Measurements from ENCODE around the gene EN2.

The EN2 gene

DNA sequence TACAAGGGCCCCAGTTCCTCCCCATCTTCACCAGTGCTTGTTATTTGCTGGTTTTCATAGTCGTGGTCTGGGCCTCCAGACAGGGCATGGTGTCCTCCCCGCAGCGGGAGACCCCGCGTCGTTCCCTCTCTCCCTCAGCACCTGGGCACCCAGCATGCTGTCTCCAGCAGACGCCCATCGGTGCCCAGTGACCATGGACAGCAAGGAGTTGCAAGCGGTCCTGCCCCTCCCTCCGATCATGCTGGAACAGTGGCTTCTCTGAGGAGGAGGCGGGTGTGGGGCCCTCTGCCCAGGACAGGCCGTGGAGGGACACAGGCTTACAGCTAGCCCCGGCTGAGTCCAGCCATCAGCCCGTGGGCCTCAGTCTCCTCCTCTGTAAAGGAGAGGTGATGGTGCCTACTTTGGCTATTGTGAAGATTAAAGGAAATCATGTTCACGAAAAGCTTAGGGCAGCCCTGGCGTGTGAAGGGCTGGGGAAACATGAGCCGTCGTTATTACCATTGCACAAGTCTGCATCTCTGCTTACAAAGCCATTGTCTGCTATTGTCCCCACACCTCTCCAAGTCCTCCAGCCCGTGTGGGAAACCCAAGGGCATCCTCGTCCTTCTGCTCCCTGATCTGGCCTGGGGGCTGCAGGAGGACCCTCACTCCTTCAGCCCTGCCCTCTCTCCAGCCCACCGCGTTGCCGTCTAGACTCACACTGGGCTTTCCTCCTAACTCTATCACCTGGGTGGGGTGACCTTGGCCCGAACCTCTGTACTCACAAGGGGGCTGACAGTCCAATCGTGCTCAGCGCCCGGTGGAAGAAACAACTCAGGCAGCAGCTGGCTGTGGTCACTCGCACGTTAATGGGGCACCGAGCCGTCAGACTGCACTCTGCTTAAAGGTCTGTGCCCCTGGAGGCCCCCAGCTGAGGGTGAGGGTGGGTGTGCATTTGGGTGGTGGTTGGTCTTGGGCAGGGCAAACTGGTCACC is 29.9 kb downstream of the EN2 start:
- DNase-seq (no peak), ATAC-seq (ENCODE audit: insufficient read depth, low read depth) (no peak)
- H3K4me3 ChIP-seq (ENCODE audit: low read depth in 1 of 2, low read length in 2 of 2) = no peak overlapping the region
- H3K9ac ChIP-seq (ENCODE audit: low read depth, low read length) = no peak overlapping the region
- H4K20me1 ChIP-seq (ENCODE audit: insufficient read depth, low read length) = 0 out of 2 replicates have a peak, but pooled peaks cover 2% of the 10 kb centered on the region
- H3K4me1 ChIP-seq (ENCODE audit: insufficient read depth, low read length) = no peaks in the 10 kb centered on the region
- TF ChIP-seq, protein P1, sequence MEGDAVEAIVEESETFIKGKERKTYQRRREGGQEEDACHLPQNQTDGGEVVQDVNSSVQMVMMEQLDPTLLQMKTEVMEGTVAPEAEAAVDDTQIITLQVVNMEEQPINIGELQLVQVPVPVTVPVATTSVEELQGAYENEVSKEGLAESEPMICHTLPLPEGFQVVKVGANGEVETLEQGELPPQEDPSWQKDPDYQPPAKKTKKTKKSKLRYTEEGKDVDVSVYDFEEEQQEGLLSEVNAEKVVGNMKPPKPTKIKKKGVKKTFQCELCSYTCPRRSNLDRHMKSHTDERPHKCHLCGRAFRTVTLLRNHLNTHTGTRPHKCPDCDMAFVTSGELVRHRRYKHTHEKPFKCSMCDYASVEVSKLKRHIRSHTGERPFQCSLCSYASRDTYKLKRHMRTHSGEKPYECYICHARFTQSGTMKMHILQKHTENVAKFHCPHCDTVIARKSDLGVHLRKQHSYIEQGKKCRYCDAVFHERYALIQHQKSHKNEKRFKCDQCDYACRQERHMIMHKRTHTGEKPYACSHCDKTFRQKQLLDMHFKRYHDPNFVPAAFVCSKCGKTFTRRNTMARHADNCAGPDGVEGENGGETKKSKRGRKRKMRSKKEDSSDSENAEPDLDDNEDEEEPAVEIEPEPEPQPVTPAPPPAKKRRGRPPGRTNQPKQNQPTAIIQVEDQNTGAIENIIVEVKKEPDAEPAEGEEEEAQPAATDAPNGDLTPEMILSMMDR (IDR thresholded peaks at IDR 0.05; ENCODE audit: borderline replicate concordance, extremely low read depth, low read length, poor library complexity, severe bottlenecking) = no peak
- TF ChIP-seq EZH2 (IDR thresholded peaks at IDR 0.05; ENCODE audit: borderline replicate concordance, low read depth, low read length, severe bottlenecking) = no peak
- H3K36me3 ChIP-seq (ENCODE audit: insufficient read depth, low read length) = no peaks in the 10 kb centered on the region
- H2AFZ ChIP-seq (ENCODE audit: low read depth, low read length) = no peak overlapping the region
- no peaks in the 10 kb centered on the region for H3K9me3 ChIP-seq (ENCODE audit: insufficient read depth, low read length, severe bottlenecking)
- no peak overlapping the region for H3K27ac ChIP-seq (ENCODE audit: low read length)
- H3K79me2 ChIP-seq (ENCODE audit: insufficient read depth, low read length) = no peaks in the 10 kb centered on the region
- H3K4me2 ChIP-seq (ENCODE audit: insufficient read depth, low read length) = no peak overlapping the region
- H3K27me3 ChIP-seq (ENCODE audit: insufficient read depth, low read length, poor library complexity) = peaks cover 3% of the 10 kb centered on the region

DNA sequence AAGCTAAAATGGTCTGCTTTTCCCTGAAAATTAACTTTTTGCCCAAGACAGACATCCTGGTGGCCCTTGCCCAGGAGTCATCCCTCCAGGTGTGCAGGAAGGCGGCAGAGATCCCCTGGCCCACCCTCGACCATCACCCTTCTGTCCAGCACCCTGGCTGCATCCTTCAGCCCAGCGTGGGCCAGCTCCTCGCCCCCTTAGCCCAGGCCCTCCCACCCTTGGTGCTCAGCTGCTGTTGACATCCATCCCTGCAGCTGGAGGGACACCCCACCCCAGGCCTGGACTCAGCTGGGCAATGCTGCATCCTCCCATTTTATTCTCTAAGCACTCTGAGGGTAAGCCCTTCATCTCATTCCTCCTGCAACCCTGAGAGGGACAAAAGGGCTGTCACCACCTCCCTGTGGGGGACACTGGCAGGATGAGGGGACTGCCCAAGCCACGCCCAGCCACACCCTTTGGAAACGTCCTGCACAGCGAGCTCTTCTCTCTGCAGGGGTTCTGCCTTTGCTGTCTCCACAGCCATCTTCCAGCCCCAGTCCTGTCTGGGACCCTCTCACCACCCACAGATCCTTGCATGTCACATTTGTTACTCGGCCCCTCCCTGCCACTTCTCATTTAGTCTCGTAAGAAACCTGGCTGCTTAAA is 30.7 kb downstream of the EN2 start:
- H4K20me1 ChIP-seq (ENCODE audit: insufficient read depth, low read length) = 0 out of 2 replicates have a peak, but pooled peaks cover 2% of the 10 kb centered on the region
- peaks cover 3% of the 10 kb centered on the region for H3K27me3 ChIP-seq (ENCODE audit: insufficient read depth, low read length, poor library complexity)
- no peaks in the 10 kb centered on the region for H3K9me3 ChIP-seq (ENCODE audit: insufficient read depth, low read length, severe bottlenecking)
- H3K9ac ChIP-seq (ENCODE audit: low read depth, low read length) = no peak overlapping the region
- no peaks in the 10 kb centered on the region for H3K36me3 ChIP-seq (ENCODE audit: insufficient read depth, low read length)
- H3K79me2 ChIP-seq (ENCODE audit: insufficient read depth, low read length) = no peaks in the 10 kb centered on the region
- no peak overlapping the region for H2AFZ ChIP-seq (ENCODE audit: low read depth, low read length)
- no peak overlapping the region for H3K4me3 ChIP-seq (ENCODE audit: low read depth in 1 of 2, low read length in 2 of 2)
- H3K4me2 ChIP-seq (ENCODE audit: insufficient read depth, low read length) = no peak overlapping the region
- no peaks in the 10 kb centered on the region for H3K4me1 ChIP-seq (ENCODE audit: insufficient read depth, low read length)
- TF ChIP-seq EZH2 (IDR thresholded peaks at IDR 0.05; ENCODE audit: borderline replicate concordance, low read depth, low read length, severe bottlenecking) = no peak
- TF ChIP-seq, protein P1 (IDR thresholded peaks at IDR 0.05; ENCODE audit: borderline replicate concordance, extremely low read depth, low read length, poor library complexity, severe bottlenecking) = no peak
- DNase-seq = no peak
- ATAC-seq (ENCODE audit: insufficient read depth, low read depth) = no peak
- H3K27ac ChIP-seq (ENCODE audit: low read length) = no peak overlapping the region

DNA sequence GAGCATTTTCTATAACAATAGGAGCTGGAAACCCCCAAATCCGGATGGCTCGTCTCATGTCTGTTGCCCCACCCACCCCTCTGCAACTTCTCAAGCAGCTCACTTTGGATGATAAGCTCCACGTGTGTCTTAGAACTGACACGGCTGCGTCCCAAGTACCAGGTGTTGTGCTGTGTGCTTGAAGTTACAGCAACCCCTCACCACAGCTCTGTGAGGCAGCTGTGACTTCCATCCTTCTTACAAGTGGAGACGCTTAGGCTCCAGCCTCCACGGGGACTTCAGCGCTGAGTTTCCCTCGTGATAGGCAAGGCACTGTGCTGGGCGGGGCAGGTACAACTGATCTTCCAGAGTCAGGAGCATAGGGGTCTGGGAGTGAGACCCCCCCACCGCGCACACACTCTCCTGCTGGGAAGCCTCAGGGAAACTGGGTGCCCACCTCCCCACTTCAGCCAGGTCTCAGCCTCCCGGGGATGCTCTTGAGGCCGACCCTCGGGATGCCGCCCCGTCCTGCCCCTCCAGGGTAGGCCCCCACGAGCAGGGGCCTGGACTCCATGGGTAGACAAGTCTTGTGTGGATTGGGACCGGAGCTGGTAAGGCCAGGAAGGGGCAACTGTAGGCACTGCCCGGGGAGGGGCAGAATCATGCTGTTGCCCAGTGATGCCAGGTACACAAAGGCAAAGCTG is 31.4 kb downstream of the EN2 start:
- H2AFZ ChIP-seq (ENCODE audit: low read depth, low read length) = no peak overlapping the region
- no peaks in the 10 kb centered on the region for H3K36me3 ChIP-seq (ENCODE audit: insufficient read depth, low read length)
- H3K4me2 ChIP-seq (ENCODE audit: insufficient read depth, low read length) = no peak overlapping the region
- H3K9me3 ChIP-seq (ENCODE audit: insufficient read depth, low read length, severe bottlenecking) = no peaks in the 10 kb centered on the region
- no peaks in the 10 kb centered on the region for H3K4me1 ChIP-seq (ENCODE audit: insufficient read depth, low read length)
- H3K9ac ChIP-seq (ENCODE audit: low read depth, low read length) = no peak overlapping the region
- H3K79me2 ChIP-seq (ENCODE audit: insufficient read depth, low read length) = no peaks in the 10 kb centered on the region
- no peak overlapping the region for H3K27ac ChIP-seq (ENCODE audit: low read length)
- 0 out of 2 replicates have a peak, but pooled peaks cover 2% of the 10 kb centered on the region for H4K20me1 ChIP-seq (ENCODE audit: insufficient read depth, low read length)
- no peak for TF ChIP-seq EZH2 (IDR thresholded peaks at IDR 0.05; ENCODE audit: borderline replicate concordance, low read depth, low read length, severe bottlenecking)
- TF ChIP-seq, protein P1 (IDR thresholded peaks at IDR 0.05; ENCODE audit: borderline replicate concordance, extremely low read depth, low read length, poor library complexity, severe bottlenecking) = no peak
- no peak for ATAC-seq (ENCODE audit: insufficient read depth, low read depth)
- no peak for DNase-seq
- peaks cover 3% of the 10 kb centered on the region for H3K27me3 ChIP-seq (ENCODE audit: insufficient read depth, low read length, poor library complexity)
- no peak overlapping the region for H3K4me3 ChIP-seq (ENCODE audit: low read depth in 1 of 2, low read length in 2 of 2)

Measured in DND-41 (cell line).